BLaER1 (cell line): Measurements from ENCODE around the gene ANKRD10.

Experiments used
- H3K27ac ChIP-seq: shearing (Covaris generic); formaldehyde crosslinking; 2 replicates; pipeline ENCODE4 v1.8.1; 2022
- H3K27me3 ChIP-seq: shearing (Covaris generic); formaldehyde crosslinking; 2 replicates; pipeline ENCODE4 v1.8.1; 2022
- H3K36me3 ChIP-seq: shearing (Covaris generic); formaldehyde crosslinking; 2 replicates; pipeline ENCODE4 v1.8.1; 2022
- H3K4me1 ChIP-seq: shearing (Covaris generic); formaldehyde crosslinking; 2 replicates; pipeline ENCODE4 v1.8.1; 2022
- H3K4me2 ChIP-seq: shearing (Covaris generic); formaldehyde crosslinking; 2 replicates; pipeline ENCODE4 v1.8.1; 2022
- H3K4me3 ChIP-seq: shearing (Covaris generic); formaldehyde crosslinking; 2 replicates; pipeline ENCODE4 v1.8.1; 2022
- H3K9ac ChIP-seq: shearing (Covaris generic); formaldehyde crosslinking; 2 replicates; pipeline ENCODE4 v1.8.1; 2022
- H3K9me3 ChIP-seq: shearing (Covaris generic); formaldehyde crosslinking; 2 replicates; pipeline ENCODE4 v1.8.1; 2022
- H4K20me1 ChIP-seq: shearing (Covaris generic); formaldehyde crosslinking; 2 replicates; pipeline ENCODE4 v1.8.1; 2022
- Cebpa-rat ChIP-seq: shearing (Covaris generic); IDR thresholded peaks from 2 replicates; pipeline ENCODE4 v1.8.1; 2022

ANKRD10 gene

GRCh38 chr13:110869805-110870706 lies 44.8 kb downstream of the ANKRD10 start:
- Histone ChIP-seq H3K9ac (no peak overlapping the region), H3K27ac (no peak overlapping the region), H3K4me3 (no peak overlapping the region), H3K4me1 (peaks cover 4% of the 10 kb centered on the region), H3K9me3 (no peaks in the 10 kb centered on the region), H4K20me1 (no peaks in the 10 kb centered on the region), H3K36me3 (no peaks in the 10 kb centered on the region), H3K4me2 (no peak overlapping the region), H3K27me3 (peaks cover 12% of the 10 kb centered on the region; the same call in 1 of the 2 replicates)
- TF ChIP-seq Cebpa-rat, result no peak

GRCh38 chr13:110869231-110869804 lies 45.6 kb downstream of the ANKRD10 start:
- H3K27ac ChIP-seq, result no peak overlapping the region

GRCh38 chr13:110868720-110869119 lies 46.1 kb downstream of the ANKRD10 start:
- H3K4me1 ChIP-seq, result no peaks in the 10 kb centered on the region
- peaks cover 1% of the 10 kb centered on the region; the same call in 1 of the 2 replicates for H3K27me3 ChIP-seq
- H3K4me3 ChIP-seq, result no peak overlapping the region
- TF ChIP-seq Cebpa-rat, result no peak
- no peaks in the 10 kb centered on the region for H3K36me3 ChIP-seq
- no peaks in the 10 kb centered on the region for H3K9me3 ChIP-seq
- H3K4me2 ChIP-seq, result no peak overlapping the region
- no peak overlapping the region for H3K27ac ChIP-seq
- no peaks in the 10 kb centered on the region for H4K20me1 ChIP-seq
- no peak overlapping the region for H3K9ac ChIP-seq

More at GRCh38 chr13:110869231-110869804, 45.6 kb downstream of the ANKRD10 start:
- no peak overlapping the region for H3K4me2 ChIP-seq
- H4K20me1 ChIP-seq, result no peaks in the 10 kb centered on the region
- no peaks in the 10 kb centered on the region; the same call in 1 of the 2 replicates for H3K4me1 ChIP-seq
- H3K27me3 ChIP-seq, result peaks cover 7% of the 10 kb centered on the region; the same call in 1 of the 2 replicates
- no peak overlapping the region for H3K9ac ChIP-seq
- H3K36me3 ChIP-seq, result no peaks in the 10 kb centered on the region
- H3K4me3 ChIP-seq, result no peak overlapping the region
- TF ChIP-seq Cebpa-rat, result no peak
- H3K9me3 ChIP-seq, result no peaks in the 10 kb centered on the region

- no peaks in the 10 kb centered on the region for H3K9me3 ChIP-seq
- no peak overlapping the region for H3K27ac ChIP-seq
- H3K4me3 ChIP-seq, result no peak overlapping the region
- H3K4me1 ChIP-seq, result no peaks in the 10 kb centered on the region
- no peaks in the 10 kb centered on the region for H3K36me3 ChIP-seq
- no peak overlapping the region for H3K4me2 ChIP-seq
- no peak for TF ChIP-seq Cebpa-rat
- no peaks in the 10 kb centered on the region for H4K20me1 ChIP-seq
- no peaks in the 10 kb centered on the region for H3K27me3 ChIP-seq
- no peak overlapping the region for H3K9ac ChIP-seq
These were observed 47.5 kb downstream of the ANKRD10 start for GRCh38 chr13:110867380-110867779.

GRCh38 chr13:110866491-110867170 lies 48.2 kb downstream of the ANKRD10 start:
- Histone ChIP-seq H3K27ac (no peak overlapping the region), H3K4me1 (no peaks in the 10 kb centered on the region), H3K36me3 (no peaks in the 10 kb centered on the region), H3K27me3 (no peaks in the 10 kb centered on the region), H4K20me1 (no peaks in the 10 kb centered on the region), H3K4me2 (no peak overlapping the region), H3K4me3 (no peak overlapping the region), H3K9ac (no peak overlapping the region), H3K9me3 (no peaks in the 10 kb centered on the region)
- no peak for TF ChIP-seq Cebpa-rat

- no peak overlapping the region for H3K4me3 ChIP-seq
- no peaks in the 10 kb centered on the region for H3K36me3 ChIP-seq
- no peaks in the 10 kb centered on the region for H4K20me1 ChIP-seq
- no peaks in the 10 kb centered on the region for H3K27me3 ChIP-seq
- H3K9ac ChIP-seq, result no peak overlapping the region
- H3K4me2 ChIP-seq, result no peak overlapping the region
- no peaks in the 10 kb centered on the region for H3K4me1 ChIP-seq
- no peak overlapping the region for H3K27ac ChIP-seq
- no peak for TF ChIP-seq Cebpa-rat
- H3K9me3 ChIP-seq, result peaks cover 4% of the 10 kb centered on the region; the same call in 1 of the 2 replicates
These were observed 51.2 kb downstream of the ANKRD10 start for GRCh38 chr13:110863685-110864084.

- Histone ChIP-seq H3K27ac (no peak overlapping the region), H3K4me2 (no peak overlapping the region), H3K36me3 (no peaks in the 10 kb centered on the region), H3K4me3 (no peak overlapping the region), H3K27me3 (no peaks in the 10 kb centered on the region), H3K4me1 (0 out of 2 replicates have a peak, but pooled peaks cover under 1% of the 10 kb centered on the region), H4K20me1 (no peaks in the 10 kb centered on the region), H3K9me3 (peaks cover 28% of the 10 kb centered on the region), H3K9ac (no peak overlapping the region)
- no peak for TF ChIP-seq Cebpa-rat
These were observed 53.9 kb downstream of the ANKRD10 start for GRCh38 chr13:110860983-110861382.

- TF ChIP-seq Cebpa-rat, result no peak
- Histone ChIP-seq H3K4me2 (no peak overlapping the region), H3K9ac (no peak overlapping the region)
These were observed 57.7 kb downstream of the ANKRD10 start for GRCh38 chr13:110856942-110857835.

GRCh38 chr13:110855363-110855762 lies 59.5 kb downstream of the ANKRD10 start:
- no peak overlapping the region for H3K9ac ChIP-seq
- H3K27ac ChIP-seq, result no peak overlapping the region
- no peak for TF ChIP-seq Cebpa-rat
- H3K4me2 ChIP-seq, result peak overlapping the region; percentile 33
- no peak overlapping the region for H3K4me3 ChIP-seq
- H3K36me3 ChIP-seq, result no peaks in the 10 kb centered on the region
- peaks cover 13% of the 10 kb centered on the region for H3K4me1 ChIP-seq
- H4K20me1 ChIP-seq, result no peaks in the 10 kb centered on the region
- H3K27me3 ChIP-seq, result no peaks in the 10 kb centered on the region
- peaks cover 35% of the 10 kb centered on the region for H3K9me3 ChIP-seq

More at GRCh38 chr13:110856942-110857835, 57.7 kb downstream of the ANKRD10 start:
- Histone ChIP-seq H3K27ac (no peak overlapping the region), H3K4me3 (no peak overlapping the region), H4K20me1 (no peaks in the 10 kb centered on the region), H3K4me1 (peaks cover 13% of the 10 kb centered on the region), H3K27me3 (no peaks in the 10 kb centered on the region), H3K9me3 (peaks cover 35% of the 10 kb centered on the region), H3K36me3 (no peaks in the 10 kb centered on the region)
